ENCODE results near the gene OLFML3.

Gene OLFML3

DNA sequence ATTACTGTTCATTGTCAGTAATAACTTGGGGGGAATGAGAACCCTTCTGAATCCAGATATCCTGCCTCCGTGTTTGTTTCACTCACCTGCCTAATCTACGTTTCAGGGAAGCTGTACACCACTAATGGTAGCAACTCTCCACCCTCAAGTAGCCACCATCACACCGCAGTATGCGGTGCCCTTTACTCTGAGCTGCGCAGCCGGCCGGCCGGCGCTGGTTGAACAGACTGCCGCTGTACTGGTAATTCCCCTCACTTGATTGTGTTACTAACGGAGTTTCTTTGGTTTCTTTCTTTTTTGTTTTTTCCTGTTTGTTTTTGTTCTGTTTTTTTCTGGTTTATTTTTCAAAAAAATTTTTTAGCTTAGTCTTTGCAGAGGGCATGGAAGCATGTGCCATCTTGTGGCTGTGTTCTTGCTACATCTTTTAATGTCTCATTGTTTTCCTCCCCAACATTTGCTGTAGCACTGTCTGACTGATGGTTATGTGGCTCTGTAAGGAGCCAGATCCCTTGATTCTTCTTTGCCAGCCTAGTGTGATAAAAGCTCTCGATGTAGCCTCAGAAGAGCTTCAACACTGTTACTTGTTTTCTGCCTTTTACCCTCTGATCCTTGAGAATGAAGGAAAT lies 15.9 kb upstream of the OLFML3 start:
- Histone ChIP-seq H3K27me3 (ENCODE audit: insufficient read depth, low read length, poor library complexity) (no peaks in the 10 kb centered on the region), H3K4me2 (ENCODE audit: insufficient read depth, low read length) (no peak overlapping the region)

DNA sequence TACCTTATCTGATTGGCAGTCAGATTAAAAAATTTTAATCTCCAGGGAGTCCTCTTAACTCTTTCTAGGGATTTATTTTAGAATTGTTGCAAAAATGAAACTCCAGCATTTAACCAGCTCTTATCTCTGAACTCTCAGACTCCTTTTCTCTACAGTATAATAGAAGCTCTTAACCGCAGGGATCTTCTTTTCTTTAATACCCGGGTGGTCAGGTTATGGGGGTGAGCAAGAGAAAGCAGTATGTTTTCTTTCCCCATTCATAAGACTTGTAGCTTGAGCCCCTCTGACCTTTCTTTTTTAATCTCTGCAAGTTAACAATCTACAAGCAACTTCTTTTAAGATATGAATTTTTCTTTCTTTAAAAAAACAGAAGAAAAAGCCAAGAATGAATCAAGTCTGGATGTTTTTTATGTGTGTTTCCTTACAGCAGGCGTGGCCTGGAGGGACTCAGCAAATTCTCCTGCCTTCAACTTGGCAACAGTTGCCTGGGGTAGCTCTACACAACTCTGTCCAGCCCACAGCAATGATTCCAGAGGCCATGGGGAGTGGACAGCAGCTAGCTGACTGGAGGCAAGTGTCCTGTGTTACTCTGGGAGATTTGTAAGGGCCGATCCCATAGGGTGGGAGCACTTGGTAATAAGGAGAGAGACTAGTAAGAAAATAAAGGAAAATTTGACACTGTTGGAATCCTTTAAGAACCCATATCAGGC lies 13.4 kb upstream of the OLFML3 start:
- Histone ChIP-seq H2AFZ (ENCODE audit: low read depth, low read length) (no peak overlapping the region), H4K20me1 (ENCODE audit: insufficient read depth, low read length) (no peaks in the 10 kb centered on the region), H3K27ac (ENCODE audit: low read length) (no peak overlapping the region), H3K4me1 (ENCODE audit: insufficient read depth, low read length) (no peaks in the 10 kb centered on the region), H3K27me3 (ENCODE audit: insufficient read depth, low read length, poor library complexity) (no peaks in the 10 kb centered on the region), H3K9ac (ENCODE audit: low read depth, low read length) (no peak overlapping the region), H3K36me3 (ENCODE audit: insufficient read depth, low read length) (peaks cover 95% of the 10 kb centered on the region), H3K79me2 (ENCODE audit: insufficient read depth, low read length) (peaks cover 3% of the 10 kb centered on the region; the same call in 1 of the 2 replicates), H3K4me2 (ENCODE audit: insufficient read depth, low read length) (no peak overlapping the region), H3K9me3 (ENCODE audit: insufficient read depth, low read length, severe bottlenecking) (no peaks in the 10 kb centered on the region), H3K4me3 (ENCODE audit: low read depth in 1 of 2, low read length in 2 of 2) (no peak overlapping the region)
- TF ChIP-seq, protein P1, sequence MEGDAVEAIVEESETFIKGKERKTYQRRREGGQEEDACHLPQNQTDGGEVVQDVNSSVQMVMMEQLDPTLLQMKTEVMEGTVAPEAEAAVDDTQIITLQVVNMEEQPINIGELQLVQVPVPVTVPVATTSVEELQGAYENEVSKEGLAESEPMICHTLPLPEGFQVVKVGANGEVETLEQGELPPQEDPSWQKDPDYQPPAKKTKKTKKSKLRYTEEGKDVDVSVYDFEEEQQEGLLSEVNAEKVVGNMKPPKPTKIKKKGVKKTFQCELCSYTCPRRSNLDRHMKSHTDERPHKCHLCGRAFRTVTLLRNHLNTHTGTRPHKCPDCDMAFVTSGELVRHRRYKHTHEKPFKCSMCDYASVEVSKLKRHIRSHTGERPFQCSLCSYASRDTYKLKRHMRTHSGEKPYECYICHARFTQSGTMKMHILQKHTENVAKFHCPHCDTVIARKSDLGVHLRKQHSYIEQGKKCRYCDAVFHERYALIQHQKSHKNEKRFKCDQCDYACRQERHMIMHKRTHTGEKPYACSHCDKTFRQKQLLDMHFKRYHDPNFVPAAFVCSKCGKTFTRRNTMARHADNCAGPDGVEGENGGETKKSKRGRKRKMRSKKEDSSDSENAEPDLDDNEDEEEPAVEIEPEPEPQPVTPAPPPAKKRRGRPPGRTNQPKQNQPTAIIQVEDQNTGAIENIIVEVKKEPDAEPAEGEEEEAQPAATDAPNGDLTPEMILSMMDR (IDR thresholded peaks at IDR 0.05; ENCODE audit: borderline replicate concordance, extremely low read depth, low read length, poor library complexity, severe bottlenecking), result no peak
- TF ChIP-seq EZH2 (IDR thresholded peaks at IDR 0.05; ENCODE audit: borderline replicate concordance, low read depth, low read length, severe bottlenecking), result no peak
- DNase-seq (no peak), ATAC-seq (ENCODE audit: insufficient read depth, low read depth) (no peak)

More for the DNA sequence above, 15.9 kb upstream of the OLFML3 start:
- no peak overlapping the region for H2AFZ ChIP-seq (ENCODE audit: low read depth, low read length)
- ATAC-seq (ENCODE audit: insufficient read depth, low read depth), result no peak
- H3K4me3 ChIP-seq (ENCODE audit: low read depth in 1 of 2, low read length in 2 of 2), result no peak overlapping the region
- no peaks in the 10 kb centered on the region for H4K20me1 ChIP-seq (ENCODE audit: insufficient read depth, low read length)
- no peak for DNase-seq
- no peaks in the 10 kb centered on the region for H3K4me1 ChIP-seq (ENCODE audit: insufficient read depth, low read length)
- no peak overlapping the region for H3K27ac ChIP-seq (ENCODE audit: low read length)
- H3K9ac ChIP-seq (ENCODE audit: low read depth, low read length), result no peak overlapping the region
- no peaks in the 10 kb centered on the region for H3K9me3 ChIP-seq (ENCODE audit: insufficient read depth, low read length, severe bottlenecking)
- TF ChIP-seq, protein P1 (IDR thresholded peaks at IDR 0.05; ENCODE audit: borderline replicate concordance, extremely low read depth, low read length, poor library complexity, severe bottlenecking), result peak; percentile 33
- no peak for TF ChIP-seq EZH2 (IDR thresholded peaks at IDR 0.05; ENCODE audit: borderline replicate concordance, low read depth, low read length, severe bottlenecking)
- peaks cover 95% of the 10 kb centered on the region for H3K36me3 ChIP-seq (ENCODE audit: insufficient read depth, low read length)
- H3K79me2 ChIP-seq (ENCODE audit: insufficient read depth, low read length), result peaks cover 3% of the 10 kb centered on the region; the same call in 1 of the 2 replicates

DNA sequence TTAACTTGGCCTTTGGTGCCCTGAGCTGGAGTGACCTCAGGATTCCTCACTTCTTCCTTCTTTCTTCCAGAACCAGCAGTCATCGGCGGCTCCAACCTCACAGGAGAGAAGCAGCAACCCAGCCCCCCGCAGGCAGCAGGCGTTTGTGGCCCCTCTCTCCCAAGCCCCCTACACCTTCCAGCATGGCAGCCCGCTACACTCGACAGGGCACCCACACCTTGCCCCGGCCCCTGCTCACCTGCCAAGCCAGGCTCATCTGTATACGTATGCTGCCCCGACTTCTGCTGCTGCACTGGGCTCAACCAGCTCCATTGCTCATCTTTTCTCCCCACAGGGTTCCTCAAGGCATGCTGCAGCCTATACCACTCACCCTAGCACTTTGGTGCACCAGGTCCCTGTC lies 6.3 kb upstream of the OLFML3 start:
- Histone ChIP-seq H3K4me1 (ENCODE audit: insufficient read depth, low read length) (no peaks in the 10 kb centered on the region), H3K36me3 (ENCODE audit: insufficient read depth, low read length) (peaks cover 74% of the 10 kb centered on the region), H2AFZ (ENCODE audit: low read depth, low read length) (no peak overlapping the region), H3K27ac (ENCODE audit: low read length) (no peak overlapping the region), H3K4me2 (ENCODE audit: insufficient read depth, low read length) (no peak overlapping the region), H3K9me3 (ENCODE audit: insufficient read depth, low read length, severe bottlenecking) (no peaks in the 10 kb centered on the region), H3K9ac (ENCODE audit: low read depth, low read length) (no peak overlapping the region), H4K20me1 (ENCODE audit: insufficient read depth, low read length) (no peaks in the 10 kb centered on the region), H3K4me3 (ENCODE audit: low read depth in 1 of 2, low read length in 2 of 2) (no peak overlapping the region), H3K27me3 (ENCODE audit: insufficient read depth, low read length, poor library complexity) (no peaks in the 10 kb centered on the region), H3K79me2 (ENCODE audit: insufficient read depth, low read length) (no peaks in the 10 kb centered on the region)
- TF ChIP-seq, protein P1 (IDR thresholded peaks at IDR 0.05; ENCODE audit: borderline replicate concordance, extremely low read depth, low read length, poor library complexity, severe bottlenecking), result no peak
- TF ChIP-seq EZH2 (IDR thresholded peaks at IDR 0.05; ENCODE audit: borderline replicate concordance, low read depth, low read length, severe bottlenecking), result no peak
- DNase-seq (no peak), ATAC-seq (ENCODE audit: insufficient read depth, low read depth) (no peak)
